ENCODE data around the gene MTMR10.

Gene MTMR10

DNA sequence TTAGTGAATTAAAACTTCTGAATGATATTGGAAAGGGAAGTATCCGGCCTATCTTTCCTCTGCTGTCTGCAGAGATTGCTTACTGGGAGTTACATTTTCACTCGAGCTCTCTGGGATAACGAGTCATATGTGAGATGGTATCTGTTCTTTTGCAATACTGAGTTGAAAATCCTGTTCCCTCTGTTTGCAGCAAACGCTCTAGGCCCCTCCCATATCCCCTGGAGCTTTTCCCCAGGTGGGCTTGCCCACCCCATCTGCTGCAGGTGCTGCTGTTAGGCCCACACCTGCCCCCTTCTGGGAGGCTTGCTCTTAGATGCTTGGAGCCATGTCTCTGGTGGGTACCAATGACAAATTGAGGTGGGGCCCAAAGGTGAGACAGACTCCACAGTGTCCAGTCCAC is 42.7 kb upstream of the MTMR10 start:
- peak; percentile 54 for DNase-seq (ENCODE audit: low read depth)
- TF ChIP-seq, protein P1, sequence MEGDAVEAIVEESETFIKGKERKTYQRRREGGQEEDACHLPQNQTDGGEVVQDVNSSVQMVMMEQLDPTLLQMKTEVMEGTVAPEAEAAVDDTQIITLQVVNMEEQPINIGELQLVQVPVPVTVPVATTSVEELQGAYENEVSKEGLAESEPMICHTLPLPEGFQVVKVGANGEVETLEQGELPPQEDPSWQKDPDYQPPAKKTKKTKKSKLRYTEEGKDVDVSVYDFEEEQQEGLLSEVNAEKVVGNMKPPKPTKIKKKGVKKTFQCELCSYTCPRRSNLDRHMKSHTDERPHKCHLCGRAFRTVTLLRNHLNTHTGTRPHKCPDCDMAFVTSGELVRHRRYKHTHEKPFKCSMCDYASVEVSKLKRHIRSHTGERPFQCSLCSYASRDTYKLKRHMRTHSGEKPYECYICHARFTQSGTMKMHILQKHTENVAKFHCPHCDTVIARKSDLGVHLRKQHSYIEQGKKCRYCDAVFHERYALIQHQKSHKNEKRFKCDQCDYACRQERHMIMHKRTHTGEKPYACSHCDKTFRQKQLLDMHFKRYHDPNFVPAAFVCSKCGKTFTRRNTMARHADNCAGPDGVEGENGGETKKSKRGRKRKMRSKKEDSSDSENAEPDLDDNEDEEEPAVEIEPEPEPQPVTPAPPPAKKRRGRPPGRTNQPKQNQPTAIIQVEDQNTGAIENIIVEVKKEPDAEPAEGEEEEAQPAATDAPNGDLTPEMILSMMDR (IDR thresholded peaks at IDR 0.05; ENCODE audit: insufficient read depth, low read depth, low read length, missing control alignments): no peak
- H3K4me3 ChIP-seq (ENCODE audit: low read length): no peak overlapping the region

- TF ChIP-seq, protein P1 (IDR thresholded peaks at IDR 0.05; ENCODE audit: insufficient read depth, low read depth, low read length, missing control alignments): no peak
- no peak overlapping the region for H3K4me3 ChIP-seq (ENCODE audit: low read length)
- DNase-seq (ENCODE audit: low read depth): no peak
These were observed 41.5 kb upstream of the MTMR10 start for GRCh38 chr15:31032961-31033371.

DNA sequence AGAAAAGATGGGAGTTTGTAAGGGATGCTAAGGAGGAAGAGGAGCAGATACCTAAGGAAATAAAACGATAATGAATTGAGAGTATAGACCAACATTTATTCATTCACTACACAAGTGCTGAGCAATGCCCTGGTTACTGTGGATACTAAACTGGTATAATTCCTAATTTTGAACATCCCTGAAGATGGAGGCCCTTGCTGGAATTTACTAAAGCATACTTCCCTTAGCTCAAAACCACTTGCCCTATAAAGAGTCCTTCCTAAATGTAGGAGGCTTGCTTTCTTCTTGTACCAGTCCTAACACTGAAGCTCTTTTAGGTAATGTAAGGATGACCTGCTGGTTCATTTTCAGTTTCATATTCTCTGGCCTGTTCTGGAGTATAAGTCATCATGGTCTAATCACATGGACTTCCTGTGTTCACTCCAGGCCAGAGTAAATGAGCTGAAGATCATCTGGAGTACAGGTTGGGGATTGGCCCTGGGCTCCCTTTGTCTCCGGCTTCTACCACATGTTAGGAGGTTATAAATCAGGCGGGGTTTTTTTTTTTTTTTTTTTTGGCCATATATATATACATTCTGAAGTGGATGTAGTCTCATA is 40.1 kb upstream of the MTMR10 start:
- H3K4me3 ChIP-seq (ENCODE audit: low read length): no peak overlapping the region
- TF ChIP-seq, protein P1 (IDR thresholded peaks at IDR 0.05; ENCODE audit: insufficient read depth, low read depth, low read length, missing control alignments): no peak
- peak; percentile 13 for DNase-seq (ENCODE audit: low read depth)

DNA sequence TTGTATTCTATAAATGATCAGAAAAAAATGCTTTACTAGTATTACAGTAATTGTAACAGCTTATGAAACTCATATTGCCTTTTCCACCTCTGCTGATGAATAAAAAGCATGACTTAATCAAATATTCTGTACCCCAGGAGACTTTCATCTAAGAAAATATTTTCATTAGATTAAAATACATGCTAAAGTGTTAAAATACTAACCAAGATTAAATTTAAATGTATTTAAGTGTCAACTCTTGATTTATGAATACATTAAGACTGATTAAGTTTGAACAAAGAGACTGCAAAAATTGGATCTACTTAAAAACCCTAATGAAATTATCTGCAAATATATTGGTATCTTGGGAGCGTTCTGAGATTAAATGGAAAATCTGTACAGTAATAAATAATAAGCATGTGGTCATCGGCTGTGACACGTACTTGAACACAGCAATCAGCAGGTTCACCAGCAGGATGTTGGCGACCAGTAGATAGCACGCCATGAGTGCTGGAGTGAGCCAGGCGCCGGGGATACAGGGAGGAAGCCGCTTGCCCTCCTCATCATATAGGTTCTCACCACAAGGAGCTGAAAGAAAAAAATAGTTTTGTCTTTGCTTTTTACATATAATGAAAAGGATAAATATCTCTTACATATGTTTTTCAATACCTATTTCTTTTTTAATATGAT is 36.6 kb upstream of the MTMR10 start:
- no peak overlapping the region for H3K4me3 ChIP-seq (ENCODE audit: low read length)
- TF ChIP-seq, protein P1 (IDR thresholded peaks at IDR 0.05; ENCODE audit: insufficient read depth, low read depth, low read length, missing control alignments): no peak
- DNase-seq (ENCODE audit: low read depth): no peak

GRCh38 chr15:31025996-31026395 is 34.6 kb upstream of the MTMR10 start:
- TF ChIP-seq, protein P1 (IDR thresholded peaks at IDR 0.05; ENCODE audit: insufficient read depth, low read depth, low read length, missing control alignments): no peak

GRCh38 chr15:31024979-31025378 is 33.6 kb upstream of the MTMR10 start:
- no peak overlapping the region for H3K4me3 ChIP-seq (ENCODE audit: low read length)
- TF ChIP-seq, protein P1 (IDR thresholded peaks at IDR 0.05; ENCODE audit: insufficient read depth, low read depth, low read length, missing control alignments): no peak
- DNase-seq (ENCODE audit: low read depth): no peak

More at GRCh38 chr15:31025996-31026395, 34.6 kb upstream of the MTMR10 start:
- no peak overlapping the region for H3K4me3 ChIP-seq (ENCODE audit: low read length)
- DNase-seq (ENCODE audit: low read depth): no peak

GRCh38 chr15:31024330-31024729 is 32.9 kb upstream of the MTMR10 start:
- TF ChIP-seq, protein P1 (IDR thresholded peaks at IDR 0.05; ENCODE audit: insufficient read depth, low read depth, low read length, missing control alignments): no peak
- H3K4me3 ChIP-seq (ENCODE audit: low read length): no peak overlapping the region
- peak; percentile 92 for DNase-seq (ENCODE audit: low read depth)
